K562 (cell line): ENCODE results near the gene ATXN1. TPM values are rescaled to one million over a fixed set of nuclear protein-coding genes. Genes with fewer than 3 reads are reported as not detected.

Experiments used
- ATF7 ChIP-seq: fragments of 450-650 bp; IDR thresholded peaks from 2 replicates; pipeline ENCODE4 v1.7.1; 2014; ENCODE audit warnings: mild to moderate bottlenecking, moderate library complexity
- CBFB ChIP-seq: sonication (generic); formaldehyde crosslinking; IDR thresholded peaks from 2 replicates; pipeline ENCODE4 v1.4.0; 2020; ENCODE audit warnings: mild to moderate bottlenecking, missing genetic modification reagents
- EP400 ChIP-seq: fragments of 450-650 bp; IDR thresholded peaks from 2 replicates; pipeline ENCODE4 v1.6.1; 2017; ENCODE audit warnings: antibody characterized with exemption, mild to moderate bottlenecking, moderate library complexity
- ESRRA ChIP-seq: fragments of 450-650 bp; IDR thresholded peaks from 2 replicates; pipeline ENCODE4 v1.6.1; 2014; ENCODE audit warnings: low read depth, mild to moderate bottlenecking, moderate library complexity, borderline replicate concordance
- FOS ChIP-seq: IDR thresholded peaks from 3 replicates; pipeline ENCODE4 v1.6.1; 2011; ENCODE audit not compliant: insufficient read length; ENCODE audit errors: extremely low read depth
- FOXK2 ChIP-seq, 2 experiments: fragments of 450-650 bp; IDR thresholded peaks in 1 of 2; conservative IDR thresholded peaks in 1 of 2; 2 replicates each; pipeline ENCODE4 v1.6.1; 2016; ENCODE audit warnings: low read depth in 2 of 2, mild to moderate bottlenecking in 1 of 2
- FOXM1 ChIP-seq, 2 experiments: fragments of 450-650 bp in 1 of 2; sonication (generic) in 1 of 2; formaldehyde crosslinking in 1 of 2; IDR thresholded peaks; 2 replicates each; pipeline versions ENCODE4 v1.6.1 to v1.9.0; 2017 to 2022; ENCODE audit warnings: low read depth in 2 of 2, mild to moderate bottlenecking in 2 of 2, missing genetic modification reagents in 1 of 2, moderate library complexity in 1 of 2
- HDGF ChIP-seq: fragments of 450-650 bp; IDR thresholded peaks from 2 replicates; pipeline ENCODE4 v1.6.1; 2016
- HNRNPL ChIP-seq: fragments of 200-400 bp; formaldehyde crosslinking; IDR thresholded peaks from 2 replicates; pipeline ENCODE4 v1.6.1; 2017; ENCODE audit warnings: low read depth, mild to moderate bottlenecking, low read length
- HNRNPUL1 ChIP-seq: fragments of 200-400 bp; formaldehyde crosslinking; IDR thresholded peaks from 2 replicates; pipeline ENCODE4 v1.6.1; 2017; ENCODE audit warnings: low read length
- MEF2A ChIP-seq: IDR thresholded peaks from 2 replicates; pipeline ENCODE4 v1.6.1; 2011; ENCODE audit warnings: low read depth, mild to moderate bottlenecking, low read length, moderate library complexity; ENCODE audit not compliant: control insufficient read depth
- NCOA2 ChIP-seq, 2 experiments: fragments of 450-650 bp; IDR thresholded peaks; 2 replicates each; pipeline ENCODE4 v1.6.1; 2018; ENCODE audit warnings: mild to moderate bottlenecking in 2 of 2, moderate library complexity in 1 of 2; ENCODE audit not compliant: partially characterized antibody in 2 of 2
- PHF21A ChIP-seq: fragments of 450-650 bp; IDR thresholded peaks from 2 replicates; pipeline ENCODE4 v1.6.1; 2017; ENCODE audit warnings: low read depth, borderline replicate concordance
- POLR2H ChIP-seq: IDR thresholded peaks from 2 replicates; pipeline ENCODE4 v1.6.1; 2016; ENCODE audit warnings: missing genetic modification characterization, low read depth, mild to moderate bottlenecking, control low read depth, missing compliant biosample characterization, moderate library complexity
- RB1 ChIP-seq: fragments of 450-650 bp; IDR thresholded peaks from 2 replicates; pipeline ENCODE4 v1.6.1; 2017; ENCODE audit warnings: low read depth, mild to moderate bottlenecking
- RBM25 ChIP-seq: fragments of 200-400 bp; formaldehyde crosslinking; IDR thresholded peaks from 2 replicates; pipeline ENCODE4 v1.6.1; 2018; ENCODE audit warnings: low read length, low read depth, moderate library complexity; ENCODE audit not compliant: severe bottlenecking
- SMARCC2 ChIP-seq: fragments of 450-650 bp; IDR thresholded peaks from 2 replicates; pipeline ENCODE4 v1.6.1; 2017; ENCODE audit warnings: antibody characterized with exemption, moderate library complexity, mild to moderate bottlenecking, low read depth
- STAT5A ChIP-seq: IDR thresholded peaks from 2 replicates; pipeline ENCODE4 v1.6.1; 2012; ENCODE audit warnings: low read length, inconsistent platforms, borderline replicate concordance
- TAL1 ChIP-seq: fragments of 450-650 bp; IDR thresholded peaks from 2 replicates; pipeline ENCODE4 v1.6.1; 2016; ENCODE audit warnings: mild to moderate bottlenecking
- TEAD4 ChIP-seq, 2 experiments: sonication (generic) in 1 of 2; formaldehyde crosslinking in 1 of 2; IDR thresholded peaks; 2 replicates each; pipeline versions ENCODE4 v1.6.1 to v1.8.0; 2012 to 2022; ENCODE audit warnings: borderline replicate concordance in 1 of 2, inconsistent platforms in 1 of 2, low read length in 1 of 2, mild to moderate bottlenecking in 1 of 2, missing genetic modification reagents in 1 of 2
- TOE1 ChIP-seq, 2 experiments: fragments of 450-650 bp in 1 of 2; sonication (generic) in 1 of 2; formaldehyde crosslinking in 1 of 2; IDR thresholded peaks; 2 replicates each; pipeline versions ENCODE4 v1.7.1 to v1.8.0; 2016 to 2022; ENCODE audit warnings: borderline replicate concordance in 2 of 2, mild to moderate bottlenecking in 2 of 2, antibody characterized with exemption in 1 of 2, inconsistent platforms in 1 of 2, low read depth in 1 of 2, missing genetic modification reagents in 1 of 2, moderate library complexity in 1 of 2
- ZNF12 ChIP-seq: sonication (generic); formaldehyde crosslinking; IDR thresholded peaks from 2 replicates; pipeline ENCODE4 v1.4.0; 2020; ENCODE audit warnings: mild to moderate bottlenecking, missing genetic modification reagents
- ZNF184 ChIP-seq: sonication (generic); formaldehyde crosslinking; IDR thresholded peaks from 2 replicates; pipeline ENCODE4 v1.5.0; 2020; ENCODE audit warnings: missing genetic modification reagents
- ZNF79 ChIP-seq: fragments of 250-450 bp; sonication (Bioruptor Pico); IDR thresholded peaks from 2 replicates; pipeline ENCODE4 v1.4.0; 2020; ENCODE audit warnings: low read depth, mild to moderate bottlenecking, moderate library complexity
- polyA plus RNA-seq, 8 experiments: library from polyadenylated mRNA; depleted of rRNA in 4 of 8; stranded (reverse) in 5 of 8; unstranded in 3 of 8; fragments of >200 nt; fragmentation: Nextera tagmentation in 2 of 8; fragmentation: Illumina TruSeq in 1 of 8; extraction: Ambion mirVana in 2 of 8; extraction: Trizol in 1 of 8; gene quantifications; 2 replicates each; pipeline versions ENCODE4 v1.2.1 to v1.2.3, GENCODE V29; 2011 to 2014; ENCODE audit warnings: inconsistent platforms in 1 of 8, missing spikeins in 1 of 8
- total RNA-seq, 7 experiments: library from RNA; depleted of rRNA in 6 of 7; stranded (reverse); fragments of >200 nt in 6 of 7; fragmentation: Illumina TruSeq in 2 of 7; extraction: Trizol in 2 of 7; gene quantifications; 2 replicates each; pipeline versions ENCODE4 v1.2.1 to v1.2.3, GENCODE V29; 2011 to 2021; ENCODE audit warnings: low replicate concordance in 1 of 7
- TF ChIP-seq, protein P1 (sequence below): IDR thresholded peaks from 2 replicates; pipeline ENCODE4 v1.6.1; 2011; ENCODE audit not compliant: insufficient read length; ENCODE audit errors: extremely low read depth
- TF ChIP-seq, protein P2 (sequence below): fragments of 450-650 bp; formaldehyde crosslinking; conservative IDR thresholded peaks from 2 replicates; pipeline ENCODE4 v1.4.0; 2022; ENCODE audit warnings: mild to moderate bottlenecking, missing genetic modification characterization

ATXN1 gene
- total and polyA plus RNA-seq, 9 of the 15 experiments (the other 6 are each of a cell fraction or from before 2014, with no cell fraction given): under 0.01 to 1.2 (median 0.58) TPM

DNA sequence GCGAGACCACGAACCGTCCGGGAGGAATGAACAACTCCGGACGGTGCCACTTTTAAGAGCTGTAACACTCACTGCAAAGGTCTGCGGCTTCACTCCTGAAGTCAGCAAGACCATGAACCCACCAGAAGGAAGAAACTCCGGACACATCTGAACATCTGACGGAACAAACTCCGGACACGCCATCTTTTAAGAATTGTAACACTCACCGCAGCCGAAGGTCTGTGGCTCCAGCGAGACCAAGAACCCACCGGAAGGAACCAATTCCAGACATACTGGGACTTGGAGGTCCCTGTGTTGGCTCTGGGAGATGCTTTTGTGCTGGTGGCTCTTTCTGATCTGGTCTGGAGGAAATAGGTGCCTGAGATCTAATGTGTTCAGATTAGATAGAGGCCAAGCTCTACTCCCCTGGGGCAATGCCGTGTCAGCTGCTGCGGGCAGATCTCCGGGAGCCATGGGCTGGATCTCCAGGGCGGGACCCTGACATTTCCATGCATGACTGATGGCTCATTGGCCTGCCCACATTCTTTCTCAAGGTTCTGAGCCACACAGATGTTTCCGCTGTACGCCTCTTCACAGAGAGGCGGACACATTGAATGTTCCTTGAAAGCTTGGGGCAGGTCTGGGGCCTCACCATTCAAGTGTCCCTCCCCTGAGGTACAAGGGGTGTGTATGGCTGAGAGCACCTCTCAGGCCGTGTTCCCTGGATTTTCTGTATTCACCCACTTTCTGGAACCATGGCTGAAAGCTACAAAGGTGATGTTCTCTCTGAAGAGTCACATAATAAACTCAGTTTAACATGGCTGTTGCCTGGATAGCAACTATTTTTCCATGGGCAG lies 493.6 kb downstream of the ATXN1 start (continued):
- peak; percentile 9 to 45; a peak in 2 of 4 replicates for TF ChIP-seq FOXK2 (conservative IDR thresholded peaks at IDR 0.05 in 1 of 2, IDR thresholded peaks at IDR 0.05 in 1 of 2; ENCODE audit: low read depth in 2 of 2)
- no peak for TF ChIP-seq RBM25
- no peak for TF ChIP-seq ZNF79 (CRISPR knock-in tag)
- TF ChIP-seq STAT5A: peak; percentile 95
- TF ChIP-seq CBFB (CRISPR knock-in tag): peak; percentile 95
- TF ChIP-seq, protein P1, sequence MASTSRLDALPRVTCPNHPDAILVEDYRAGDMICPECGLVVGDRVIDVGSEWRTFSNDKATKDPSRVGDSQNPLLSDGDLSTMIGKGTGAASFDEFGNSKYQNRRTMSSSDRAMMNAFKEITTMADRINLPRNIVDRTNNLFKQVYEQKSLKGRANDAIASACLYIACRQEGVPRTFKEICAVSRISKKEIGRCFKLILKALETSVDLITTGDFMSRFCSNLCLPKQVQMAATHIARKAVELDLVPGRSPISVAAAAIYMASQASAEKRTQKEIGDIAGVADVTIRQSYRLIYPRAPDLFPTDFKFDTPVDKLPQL: peak; percentile 56
- TF ChIP-seq TAL1: peak; percentile 96
- peak; percentile 77; the same call in 1 of the 2 replicates for TF ChIP-seq ESRRA
- peak; percentile 95 for TF ChIP-seq POLR2H (tag)
- TF ChIP-seq, protein P2, sequence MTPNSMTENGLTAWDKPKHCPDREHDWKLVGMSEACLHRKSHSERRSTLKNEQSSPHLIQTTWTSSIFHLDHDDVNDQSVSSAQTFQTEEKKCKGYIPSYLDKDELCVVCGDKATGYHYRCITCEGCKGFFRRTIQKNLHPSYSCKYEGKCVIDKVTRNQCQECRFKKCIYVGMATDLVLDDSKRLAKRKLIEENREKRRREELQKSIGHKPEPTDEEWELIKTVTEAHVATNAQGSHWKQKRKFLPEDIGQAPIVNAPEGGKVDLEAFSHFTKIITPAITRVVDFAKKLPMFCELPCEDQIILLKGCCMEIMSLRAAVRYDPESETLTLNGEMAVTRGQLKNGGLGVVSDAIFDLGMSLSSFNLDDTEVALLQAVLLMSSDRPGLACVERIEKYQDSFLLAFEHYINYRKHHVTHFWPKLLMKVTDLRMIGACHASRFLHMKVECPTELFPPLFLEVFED (CRISPR knock-in tag): peak; percentile 44
- peak; percentile 10; the same call in 1 of the 2 replicates for TF ChIP-seq SMARCC2
- no peak for TF ChIP-seq HNRNPUL1
- 0 out of 2 replicates have a peak, but pooled peaks have one; percentile 18 for TF ChIP-seq TOE1 (IDR thresholded peaks at IDR 0.05; ENCODE audit: borderline replicate concordance)
- peak; percentile 80; the same call in 1 of the 2 replicates for TF ChIP-seq TOE1 (CRISPR knock-in tag; IDR thresholded peaks at IDR 0.05; ENCODE audit: borderline replicate concordance, low read depth)
- 0 out of 2 replicates have a peak, but pooled peaks have one; percentile 49 for TF ChIP-seq RB1
- peak; percentile 90 for TF ChIP-seq FOXM1 (IDR thresholded peaks at IDR 0.05; ENCODE audit: low read depth)
- no peak for TF ChIP-seq FOXM1 (CRISPR knock-in tag; IDR thresholded peaks at IDR 0.05; ENCODE audit: low read depth)
- no peak for TF ChIP-seq ZNF184
- TF ChIP-seq NCOA2 (IDR thresholded peaks at IDR 0.05; ENCODE audit: partially characterized antibody in 2 of 2): no peak
- TF ChIP-seq MEF2A: peak; percentile 60; the same call in 1 of the 2 replicates
- 0 out of 2 replicates have a peak, but pooled peaks have one; percentile 69 for TF ChIP-seq HNRNPL
- no peak for TF ChIP-seq PHF21A
- TF ChIP-seq EP400: peak; percentile 60
- TF ChIP-seq ATF7: peak; percentile 83
- 0 out of 2 replicates have a peak, but pooled peaks have one; percentile 15 for TF ChIP-seq ZNF12 (CRISPR knock-in tag)
- peak; percentile 41; the same call in 1 of the 2 replicates for TF ChIP-seq HDGF
- peak; percentile 98 for TF ChIP-seq TEAD4 (IDR thresholded peaks at IDR 0.05; ENCODE audit: low read length)
- no peak for TF ChIP-seq TEAD4 (CRISPR knock-in tag; IDR thresholded peaks at IDR 0.05; ENCODE audit: borderline replicate concordance)
- peak; percentile 7 for TF ChIP-seq FOS
